ENCODE data around the gene CCP110.

The CCP110 gene

GRCh38 chr16:19555186-19555937 lies 31.6 kb downstream of the CCP110 start, which contains the start of gene VPS35L:
Gene VPS35L, plus strand, starts transcription at chr16:19555703. Its CDS starts 27 bp downstream, at chr16:19555730.
- peak; percentile 94 for DNase-seq (ENCODE audit: low read depth)

GRCh38 chr16:19555938-19556771 lies 32.4 kb downstream of the CCP110 start:
- DNase-seq (ENCODE audit: low read depth) = peak; percentile 25

GRCh38 chr16:19559242-19559910 lies 35.6 kb downstream of the CCP110 start:
- no peak for DNase-seq (ENCODE audit: low read depth)

GRCh38 chr16:19560078-19560477 lies 36.3 kb downstream of the CCP110 start:
- no peak for DNase-seq (ENCODE audit: low read depth)

GRCh38 chr16:19563377-19563776 lies 39.6 kb downstream of the CCP110 start:
- no peak for DNase-seq (ENCODE audit: low read depth)

- DNase-seq (ENCODE audit: low read depth) = no peak
Observed at GRCh38 chr16:19566362-19566761, 42.6 kb downstream of the CCP110 start.

GRCh38 chr16:19567560-19567959 lies 43.8 kb downstream of the CCP110 start:
- no peak for DNase-seq (ENCODE audit: low read depth)

GRCh38 chr16:19573997-19574396 lies 50.3 kb downstream of the CCP110 start:
- no peak for DNase-seq (ENCODE audit: low read depth)

- no peak for DNase-seq (ENCODE audit: low read depth)
Observed at GRCh38 chr16:19574615-19575014, 50.9 kb downstream of the CCP110 start.

- no peak for DNase-seq (ENCODE audit: low read depth)
Observed at GRCh38 chr16:19578378-19578971, 54.7 kb downstream of the CCP110 start.

- no peak for DNase-seq (ENCODE audit: low read depth)
Observed at GRCh38 chr16:19582050-19582831, 58.5 kb downstream of the CCP110 start.

GRCh38 chr16:19583665-19584300 lies 60.0 kb downstream of the CCP110 start:
- no peak for DNase-seq (ENCODE audit: low read depth)

GRCh38 chr16:19588661-19589060 lies 64.9 kb downstream of the CCP110 start:
- no peak for DNase-seq (ENCODE audit: low read depth)

GRCh38 chr16:19589106-19589505 lies 65.4 kb downstream of the CCP110 start:
- DNase-seq (ENCODE audit: low read depth) = no peak

- DNase-seq (ENCODE audit: low read depth) = no peak
Observed at GRCh38 chr16:19589771-19590302, 66.1 kb downstream of the CCP110 start.

GRCh38 chr16:19595043-19595767 lies 71.5 kb downstream of the CCP110 start:
- no peak for DNase-seq (ENCODE audit: low read depth)

GRCh38 chr16:19598805-19599510 lies 75.2 kb downstream of the CCP110 start:
- no peak for DNase-seq (ENCODE audit: low read depth)

- no peak for DNase-seq (ENCODE audit: low read depth)
Observed at GRCh38 chr16:19599968-19600716, 76.4 kb downstream of the CCP110 start.
